Activated CD4-positive, alpha-beta T cell treated with anti-CD3 and anti-CD28 coated beads for 36 hours (primary cell): Measurements from ENCODE around the gene PDYN. TPM values are rescaled to one million over a fixed set of nuclear protein-coding genes. Genes with fewer than 3 reads are reported as not detected.

Experiments
- ATAC-seq: fragments of 200-7000 bp; cut with Tn5 transposase; one replicate; pipeline ENCODE4 v1.10.0; 2021; ENCODE audit warnings: mild to moderate bottlenecking, moderate library complexity
- CTCF ChIA-PET: fragments of 350-600 bp; sonication (Branson Sonifier 250); formaldehyde crosslinking; loops from one replicate; lab custom pipeline; 2021; ENCODE audit warnings: antibody characterized with exemption; lab: Charles Lee
- POLR2A ChIA-PET: fragments of 350-600 bp; sonication (Branson Sonifier 250); formaldehyde crosslinking; loops from one replicate; lab custom pipeline; 2021; ENCODE audit warnings: antibody characterized with exemption, inconsistent platforms; lab: Charles Lee
- DNase-seq: peaks from one replicate; pipeline ENCODE4 v3.0.0-alpha.2; 2020
- H3K27ac Mint-ChIP-seq: one replicate; pipeline ENCODE4 v1.8.0; 2021; ENCODE audit warnings: mixed read lengths
- H3K27me3 Mint-ChIP-seq: one replicate; pipeline ENCODE4 v1.8.0; 2021; ENCODE audit warnings: mixed read lengths
- H3K36me3 Mint-ChIP-seq: one replicate; pipeline ENCODE4 v1.8.0; 2021; ENCODE audit warnings: low read depth, mixed read lengths
- H3K4me1 Mint-ChIP-seq: one replicate; pipeline ENCODE4 v1.8.0; 2021; ENCODE audit warnings: mixed read lengths
- H3K4me3 Mint-ChIP-seq: one replicate; pipeline ENCODE4 v1.8.0; 2021; ENCODE audit warnings: mild to moderate bottlenecking, moderate library complexity, mixed read lengths
- H3K9me3 Mint-ChIP-seq: one replicate; pipeline ENCODE4 v1.8.0; 2021; ENCODE audit warnings: low read depth, mixed read lengths
- intact Hi-C, 2 experiments: fragments of 100-400 bp; cut with DNase I in 1 of 2; cut with micrococcal nuclease in 1 of 2; formaldehyde crosslinking; loops; one replicate each; pipeline versions ENCODE4 v1.14.2 to v1.15.1; 2022 to 2024; cut with DNase I, micrococcal nuclease
- total RNA-seq, 2 experiments: library from RNA; stranded (reverse); gene quantifications; one replicate each; pipeline ENCODE4 v1.2.3, GENCODE V29; 2021

PDYN gene
- total RNA-seq, 2 experiments from 2014 or later: not detected

- DNase-seq: peak; percentile 93
- H3K4me3 Mint-ChIP-seq: peak overlapping the region; percentile 34
- peaks cover 20% of the 10 kb centered on the region for H3K27me3 Mint-ChIP-seq
- intact Hi-C loops: loop anchor here (1.0 to 5.0 kb wide), 10 partner anchors 40 to 487 kb away; partner anchors contain the start of gene SIRPA (in 1 of the 2)
- peak; percentile 93 for ATAC-seq
- peaks cover 11% of the 10 kb centered on the region for H3K4me1 Mint-ChIP-seq
- no peaks in the 10 kb centered on the region for H3K36me3 Mint-ChIP-seq
- ChIA-PET POLR2A (no interaction called here), CTCF (interaction anchor here (0.6 to 3.1 kb wide), 33 partner anchors 9 to 503 kb away, joined by 3 to 61 read pairs (median 3); partner anchors contain the start of genes NSFL1C and PDYN)
- H3K9me3 Mint-ChIP-seq: no peaks in the 10 kb centered on the region
- H3K27ac Mint-ChIP-seq: no peak overlapping the region
Measured at GRCh38 chr20:1965520-1966351, 28.1 kb downstream of the PDYN start.

GRCh38 chr20:1964659-1965405 lies 29.0 kb downstream of the PDYN start:
- ChIA-PET POLR2A (interaction anchor here (0.7 kb wide), 1 partner anchor 494 kb away, joined by 3 read pairs; no protein-coding TSS in a partner anchor), CTCF (interaction anchor here (0.5 to 3.1 kb wide), 27 partner anchors 10 to 362 kb away, joined by 3 to 61 read pairs (median 3); partner anchors contain the start of gene PDYN)
- intact Hi-C loops: loop anchor here (1.0 to 5.0 kb wide), 10 partner anchors 40 to 487 kb away; partner anchors contain the start of gene SIRPA (in 1 of the 2)
- H3K27ac Mint-ChIP-seq: no peak overlapping the region
- H3K4me1 Mint-ChIP-seq: peaks cover 11% of the 10 kb centered on the region
- DNase-seq (peak; percentile 12), ATAC-seq (no peak)
- peak overlapping the region; percentile 34 for H3K4me3 Mint-ChIP-seq
- H3K36me3 Mint-ChIP-seq: no peaks in the 10 kb centered on the region
- H3K9me3 Mint-ChIP-seq: no peaks in the 10 kb centered on the region
- peaks cover 19% of the 10 kb centered on the region for H3K27me3 Mint-ChIP-seq

GRCh38 chr20:1964061-1964460 lies 29.8 kb downstream of the PDYN start:
- intact Hi-C loops: loop anchor here in 1 of 2 experiments (2.0 kb wide), 4 partner anchors 69 to 161 kb away; partner anchors contain the start of gene SIRPA
- peaks cover 11% of the 10 kb centered on the region for H3K4me1 Mint-ChIP-seq
- no peaks in the 10 kb centered on the region for H3K36me3 Mint-ChIP-seq
- ChIA-PET POLR2A (interaction anchor here (0.7 kb wide), 1 partner anchor 495 kb away, joined by 3 read pairs; no protein-coding TSS in a partner anchor), CTCF (interaction anchor here (3.1 kb wide), 1 partner anchor 210 kb away, joined by 61 read pairs; no protein-coding TSS in a partner anchor)
- ATAC-seq (no peak), DNase-seq (peak; percentile 7)
- no peak overlapping the region for H3K27ac Mint-ChIP-seq
- H3K4me3 Mint-ChIP-seq: no peak overlapping the region
- no peaks in the 10 kb centered on the region for H3K9me3 Mint-ChIP-seq
- H3K27me3 Mint-ChIP-seq: peaks cover 21% of the 10 kb centered on the region

- ChIA-PET POLR2A (no interaction called here), CTCF (interaction anchor here (0.6 kb wide), 3 partner anchors 12 to 214 kb away, joined by 3 read pairs; partner anchors contain the start of gene PDYN)
- no peaks in the 10 kb centered on the region for H3K9me3 Mint-ChIP-seq
- intact Hi-C loops: no loop called here
- H3K4me1 Mint-ChIP-seq: peaks cover 11% of the 10 kb centered on the region
- peaks cover 23% of the 10 kb centered on the region for H3K27me3 Mint-ChIP-seq
- H3K4me3 Mint-ChIP-seq: no peak overlapping the region
- DNase-seq: no peak
- no peak overlapping the region for H3K27ac Mint-ChIP-seq
- ATAC-seq: no peak
- no peaks in the 10 kb centered on the region for H3K36me3 Mint-ChIP-seq
Measured at GRCh38 chr20:1961374-1961773, 32.5 kb downstream of the PDYN start.

GRCh38 chr20:1959156-1959555 lies 34.7 kb downstream of the PDYN start:
- Mint-ChIP-seq H3K27me3 (peaks cover 21% of the 10 kb centered on the region), H3K9me3 (no peaks in the 10 kb centered on the region), H3K4me1 (no peaks in the 10 kb centered on the region), H3K27ac (no peak overlapping the region), H3K4me3 (no peak overlapping the region), H3K36me3 (no peaks in the 10 kb centered on the region)
- no peak for DNase-seq
- ChIA-PET CTCF (interaction anchor here (1.4 kb wide), 1 partner anchor 21 kb away, joined by 3 read pairs; no protein-coding TSS in a partner anchor), POLR2A (no interaction called here)
- intact Hi-C loops: no loop called here
- no peak for ATAC-seq

GRCh38 chr20:1958426-1958825 lies 35.4 kb downstream of the PDYN start:
- no peaks in the 10 kb centered on the region for H3K9me3 Mint-ChIP-seq
- no peak overlapping the region for H3K27ac Mint-ChIP-seq
- DNase-seq (no peak), ATAC-seq (no peak)
- peaks cover 23% of the 10 kb centered on the region for H3K27me3 Mint-ChIP-seq
- intact Hi-C loops: no loop called here
- ChIA-PET POLR2A (no interaction called here), CTCF (interaction anchor here (1.4 kb wide), 1 partner anchor 22 kb away, joined by 3 read pairs; no protein-coding TSS in a partner anchor)
- H3K4me3 Mint-ChIP-seq: no peak overlapping the region
- no peaks in the 10 kb centered on the region for H3K4me1 Mint-ChIP-seq
- H3K36me3 Mint-ChIP-seq: no peaks in the 10 kb centered on the region

- Mint-ChIP-seq H3K27me3 (peaks cover 10% of the 10 kb centered on the region), H3K27ac (no peak overlapping the region), H3K4me3 (no peak overlapping the region), H3K4me1 (no peaks in the 10 kb centered on the region), H3K36me3 (no peaks in the 10 kb centered on the region), H3K9me3 (no peaks in the 10 kb centered on the region)
- ATAC-seq (no peak), DNase-seq (no peak)
- CTCF ChIA-PET: interaction anchor here (0.6 to 1.1 kb wide), 3 partner anchors 10 to 272 kb away, joined by 3 to 7 read pairs (median 3); no protein-coding TSS in a partner anchor
- POLR2A ChIA-PET: no interaction called here
- intact Hi-C loops: no loop called here
Measured at GRCh38 chr20:1955217-1955616, 38.6 kb downstream of the PDYN start.

- intact Hi-C loops: no loop called here
- ChIA-PET CTCF (no interaction called here), POLR2A (no interaction called here)
- no peak overlapping the region for H3K4me3 Mint-ChIP-seq
- no peaks in the 10 kb centered on the region for H3K9me3 Mint-ChIP-seq
- H3K36me3 Mint-ChIP-seq: no peaks in the 10 kb centered on the region
- no peaks in the 10 kb centered on the region for H3K4me1 Mint-ChIP-seq
- no peak for ATAC-seq
- no peak for DNase-seq
- H3K27ac Mint-ChIP-seq: no peak overlapping the region
- H3K27me3 Mint-ChIP-seq: peaks cover 8% of the 10 kb centered on the region
Measured at GRCh38 chr20:1953621-1954020, 40.2 kb downstream of the PDYN start.

GRCh38 chr20:1952737-1953530 lies 40.9 kb downstream of the PDYN start:
- intact Hi-C loops: no loop called here
- ChIA-PET CTCF (interaction anchor here (0.5 to 1.6 kb wide), 2 partner anchors 14 to 26 kb away, joined by 3 to 5 read pairs; no protein-coding TSS in a partner anchor), POLR2A (no interaction called here)
- Mint-ChIP-seq H3K27me3 (peaks cover 10% of the 10 kb centered on the region), H3K27ac (no peak overlapping the region), H3K36me3 (no peaks in the 10 kb centered on the region), H3K9me3 (no peaks in the 10 kb centered on the region), H3K4me3 (no peak overlapping the region), H3K4me1 (no peaks in the 10 kb centered on the region)
- no peak for ATAC-seq
- no peak for DNase-seq

- ChIA-PET POLR2A (no interaction called here), CTCF (interaction anchor here (1.0 to 1.6 kb wide), 3 partner anchors 12 to 50 kb away, joined by 4 to 5 read pairs (median 4); no protein-coding TSS in a partner anchor)
Measured at GRCh38 chr20:1951436-1952115, 42.3 kb downstream of the PDYN start.

More at GRCh38 chr20:1951436-1952115, 42.3 kb downstream of the PDYN start:
- peaks cover 18% of the 10 kb centered on the region for H3K27me3 Mint-ChIP-seq
- ATAC-seq (no peak), DNase-seq (no peak)
- H3K36me3 Mint-ChIP-seq: no peaks in the 10 kb centered on the region
- intact Hi-C loops: no loop called here
- H3K27ac Mint-ChIP-seq: no peak overlapping the region
- no peaks in the 10 kb centered on the region for H3K9me3 Mint-ChIP-seq
- no peak overlapping the region for H3K4me3 Mint-ChIP-seq
- no peaks in the 10 kb centered on the region for H3K4me1 Mint-ChIP-seq
